GM12865 (cell line): ENCODE measurements around the gene CREBRF.

Experiments
- DNase-seq: peaks from one replicate; pipeline ENCODE4 v3.0.0; 2010; ENCODE audit warnings: low read depth
- H3K4me3 ChIP-seq: 2 replicates; pipeline ENCODE4 v1.5.1; 2011; ENCODE audit warnings: mild to moderate bottlenecking, low read depth, low read length, control low read depth
- CTCF ChIP-seq: IDR thresholded peaks from 2 replicates; pipeline ENCODE4 v1.5.1; 2011; ENCODE audit warnings: low read length, control low read depth, low read depth, inconsistent platforms; ENCODE audit not compliant: insufficient read depth; ENCODE audit errors: missing control alignments

Gene CREBRF

GRCh38 chr5:173055983-173056782 is at the start of gene CREBRF:
Gene CREBRF (plus strand): TSS chr5:173056352. CDS start chr5:173080776, 24,424 bp downstream.
- no peak for TF ChIP-seq CTCF
- DNase-seq, result peak; percentile 98
- peak within 1 kb of the TSS; percentile 96 for H3K4me3 ChIP-seq

GRCh38 chr5:173010021-173010420 is 46.1 kb upstream of the CREBRF start:
- TF ChIP-seq CTCF, result no peak
- no peak for DNase-seq
- no peak overlapping the region for H3K4me3 ChIP-seq

- H3K4me3 ChIP-seq, result no peak overlapping the region
- no peak for TF ChIP-seq CTCF
- peak; percentile 11 for DNase-seq
These were observed 45.3 kb upstream of the CREBRF start for GRCh38 chr5:173010547-173011464.

- H3K4me3 ChIP-seq, result no peak overlapping the region
- no peak for DNase-seq
- TF ChIP-seq CTCF, result no peak
These were observed 44.6 kb upstream of the CREBRF start for GRCh38 chr5:173011566-173011965.

GRCh38 chr5:173012882-173013281 is 43.3 kb upstream of the CREBRF start:
- DNase-seq, result no peak
- no peak for TF ChIP-seq CTCF
- H3K4me3 ChIP-seq, result no peak overlapping the region

GRCh38 chr5:173014671-173015070 is 41.5 kb upstream of the CREBRF start:
- TF ChIP-seq CTCF, result no peak
- no peak for DNase-seq
- no peak overlapping the region for H3K4me3 ChIP-seq
